GM10248 (cell line): ENCODE measurements around the gene PRUNE1.

Experiments
- CTCF ChIA-PET: fragments of 300-600 bp; sonication (Branson Sonifier 250); formaldehyde crosslinking; extraction: SDS; loops from one replicate; lab custom pipeline; 2021; ENCODE audit warnings: antibody characterized with exemption; lab: Yijun Ruan, JAX
- POLR2A ChIA-PET: fragments of 350-650 bp; sonication (Branson Sonifier 250); formaldehyde crosslinking; extraction: SDS; loops from one replicate; lab custom pipeline; 2020; ENCODE audit warnings: antibody characterized with exemption; lab: Yijun Ruan, JAX
- DNase-seq: peaks from one replicate; pipeline ENCODE4 v3.0.0; 2012; ENCODE audit errors: extremely low spot score
- TF ChIP-seq, protein P1 (sequence below): IDR thresholded peaks from 2 replicates; pipeline ENCODE4 v1.5.1; 2012; ENCODE audit warnings: mild to moderate bottlenecking, low read depth; ENCODE audit errors: extremely low read depth, missing control alignments, control extremely low read depth

The PRUNE1 gene

DNA sequence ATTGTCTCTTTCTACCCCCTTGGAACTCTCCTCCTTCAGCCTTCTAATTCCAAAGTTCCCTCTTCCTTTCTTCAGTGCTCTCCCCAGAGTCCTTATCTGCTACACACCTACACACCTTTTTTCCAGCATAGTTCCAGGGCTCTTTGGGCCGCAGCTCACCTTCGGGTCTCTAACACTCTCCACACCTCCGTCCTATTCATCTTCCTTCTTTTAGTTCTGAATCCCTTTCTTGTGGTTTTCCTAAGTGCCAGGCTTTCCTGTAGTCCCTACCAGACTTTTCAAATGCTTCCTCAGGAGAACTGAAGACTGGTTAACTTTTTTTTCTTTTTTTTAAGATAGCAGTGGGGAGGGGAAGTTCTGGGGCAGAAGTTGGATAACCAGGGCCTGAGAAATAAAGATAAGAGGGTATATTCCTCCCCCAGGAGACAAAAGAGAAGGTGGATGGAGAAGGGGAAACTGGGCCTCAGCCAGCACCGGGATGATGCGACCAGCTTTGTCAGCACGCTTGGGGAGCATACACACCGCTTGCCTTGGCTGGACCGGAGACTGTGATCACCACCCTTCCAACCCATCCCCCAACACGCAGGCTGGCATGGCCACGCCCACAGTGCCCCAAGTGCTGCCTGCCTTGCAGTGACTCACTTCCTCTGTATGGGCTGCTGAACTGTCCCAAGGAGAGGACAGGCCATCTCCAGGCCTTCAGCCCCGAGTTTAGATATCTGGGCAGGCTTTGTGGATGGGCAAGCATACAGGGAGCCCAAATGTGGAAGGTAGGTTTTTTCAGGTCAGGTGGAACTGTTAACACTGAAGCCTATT is 31.2 kb upstream of the PRUNE1 start:
- TF ChIP-seq, protein P1, sequence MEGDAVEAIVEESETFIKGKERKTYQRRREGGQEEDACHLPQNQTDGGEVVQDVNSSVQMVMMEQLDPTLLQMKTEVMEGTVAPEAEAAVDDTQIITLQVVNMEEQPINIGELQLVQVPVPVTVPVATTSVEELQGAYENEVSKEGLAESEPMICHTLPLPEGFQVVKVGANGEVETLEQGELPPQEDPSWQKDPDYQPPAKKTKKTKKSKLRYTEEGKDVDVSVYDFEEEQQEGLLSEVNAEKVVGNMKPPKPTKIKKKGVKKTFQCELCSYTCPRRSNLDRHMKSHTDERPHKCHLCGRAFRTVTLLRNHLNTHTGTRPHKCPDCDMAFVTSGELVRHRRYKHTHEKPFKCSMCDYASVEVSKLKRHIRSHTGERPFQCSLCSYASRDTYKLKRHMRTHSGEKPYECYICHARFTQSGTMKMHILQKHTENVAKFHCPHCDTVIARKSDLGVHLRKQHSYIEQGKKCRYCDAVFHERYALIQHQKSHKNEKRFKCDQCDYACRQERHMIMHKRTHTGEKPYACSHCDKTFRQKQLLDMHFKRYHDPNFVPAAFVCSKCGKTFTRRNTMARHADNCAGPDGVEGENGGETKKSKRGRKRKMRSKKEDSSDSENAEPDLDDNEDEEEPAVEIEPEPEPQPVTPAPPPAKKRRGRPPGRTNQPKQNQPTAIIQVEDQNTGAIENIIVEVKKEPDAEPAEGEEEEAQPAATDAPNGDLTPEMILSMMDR, result no peak
- no peak for DNase-seq
- CTCF ChIA-PET, result interaction anchor here (0.9 to 6.6 kb wide), 12 partner anchors 7 to 414 kb away, joined by 3 to 41 read pairs (median 5); partner anchors contain the start of genes MINDY1 and SETDB1
- POLR2A ChIA-PET, result no interaction called here

DNA sequence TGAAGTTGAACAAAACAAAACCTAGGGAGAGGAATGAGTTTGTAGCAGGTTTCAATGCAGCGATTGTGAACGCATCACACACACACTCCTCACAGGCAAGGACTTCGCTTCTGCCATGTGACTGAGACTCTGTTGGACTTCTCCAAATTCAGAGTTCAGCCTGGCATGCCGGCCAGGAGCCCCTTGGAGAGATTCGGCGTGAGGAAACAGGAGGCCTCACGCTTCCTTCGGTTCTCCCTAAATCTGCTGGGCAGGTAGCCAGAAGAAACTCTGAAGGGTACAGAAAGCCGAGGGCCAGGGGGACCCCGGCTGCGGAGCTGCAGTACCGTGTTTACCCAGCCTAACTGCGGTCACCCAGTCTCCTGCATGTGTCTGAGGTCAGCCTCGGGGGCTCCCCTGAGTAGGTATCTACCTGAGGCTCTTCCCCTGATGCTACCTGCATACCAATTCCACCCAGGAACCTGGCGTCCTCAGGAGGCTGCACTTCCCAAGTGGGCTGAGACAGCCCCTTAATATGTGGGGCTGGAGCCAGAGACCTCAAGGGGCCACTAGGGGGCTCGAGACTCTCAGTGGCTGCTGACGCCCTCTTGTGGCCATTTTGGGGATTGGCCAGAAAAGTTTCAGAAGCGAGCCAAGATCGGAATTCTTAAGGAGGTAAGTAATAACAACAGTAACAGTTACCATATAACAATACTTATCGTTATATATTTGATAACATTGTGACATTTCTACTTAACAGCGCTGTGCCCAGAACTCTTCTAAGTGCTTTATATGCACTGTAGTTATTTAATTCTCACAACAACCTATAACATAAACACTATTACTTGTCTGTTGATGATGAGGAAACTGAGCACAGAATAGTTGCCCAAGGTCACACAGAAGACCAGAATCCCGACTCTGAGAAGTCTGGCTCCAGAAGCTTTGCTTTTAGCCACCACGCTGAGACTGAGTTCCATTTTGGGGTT is 28.9 kb upstream of the PRUNE1 start:
- ChIA-PET CTCF (interaction anchor here (0.8 to 10.9 kb wide), 15 partner anchors 9 to 419 kb away, joined by 3 to 158 read pairs (median 5); partner anchors contain the start of genes GOLPH3L and MINDY1), POLR2A (no interaction called here)
- DNase-seq, result peak; percentile 90
- TF ChIP-seq, protein P1, result peak; percentile 100

DNA sequence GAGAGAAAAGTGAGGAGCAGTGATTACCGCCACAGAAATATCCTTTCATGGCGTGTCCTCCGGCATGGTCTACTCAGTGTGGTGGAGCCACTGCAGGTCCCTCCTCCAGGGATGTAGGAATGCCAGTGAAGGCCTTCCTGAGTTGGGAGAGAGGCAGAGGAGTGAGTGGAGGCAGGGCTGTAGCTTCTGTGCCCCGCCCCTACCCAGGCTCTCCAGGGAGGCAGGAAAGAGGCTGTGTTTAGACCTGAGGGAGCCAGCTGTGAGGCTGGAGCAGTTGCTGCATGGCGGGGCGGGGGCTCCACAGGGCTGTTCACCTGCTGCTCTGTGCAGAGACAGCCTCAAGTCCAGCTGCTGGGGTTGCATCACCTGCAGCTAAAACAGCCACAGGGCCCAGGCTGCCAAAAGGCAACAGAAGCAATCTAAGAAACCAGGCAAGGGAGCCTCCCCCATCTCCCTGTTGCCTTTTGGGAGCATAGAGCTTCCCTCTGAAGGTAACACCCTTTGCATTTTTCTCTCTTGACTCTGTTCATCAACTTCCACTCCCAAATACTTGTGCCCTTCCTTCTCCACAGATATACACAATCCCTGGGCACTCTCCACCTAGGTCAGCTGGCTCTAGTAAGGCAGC is 27.0 kb upstream of the PRUNE1 start:
- TF ChIP-seq, protein P1, result no peak
- no peak for DNase-seq
- POLR2A ChIA-PET, result no interaction called here
- CTCF ChIA-PET, result interaction anchor here (0.7 to 10.9 kb wide), 6 partner anchors 12 to 421 kb away, joined by 3 to 158 read pairs (median 16); partner anchors contain the start of gene MINDY1

DNA sequence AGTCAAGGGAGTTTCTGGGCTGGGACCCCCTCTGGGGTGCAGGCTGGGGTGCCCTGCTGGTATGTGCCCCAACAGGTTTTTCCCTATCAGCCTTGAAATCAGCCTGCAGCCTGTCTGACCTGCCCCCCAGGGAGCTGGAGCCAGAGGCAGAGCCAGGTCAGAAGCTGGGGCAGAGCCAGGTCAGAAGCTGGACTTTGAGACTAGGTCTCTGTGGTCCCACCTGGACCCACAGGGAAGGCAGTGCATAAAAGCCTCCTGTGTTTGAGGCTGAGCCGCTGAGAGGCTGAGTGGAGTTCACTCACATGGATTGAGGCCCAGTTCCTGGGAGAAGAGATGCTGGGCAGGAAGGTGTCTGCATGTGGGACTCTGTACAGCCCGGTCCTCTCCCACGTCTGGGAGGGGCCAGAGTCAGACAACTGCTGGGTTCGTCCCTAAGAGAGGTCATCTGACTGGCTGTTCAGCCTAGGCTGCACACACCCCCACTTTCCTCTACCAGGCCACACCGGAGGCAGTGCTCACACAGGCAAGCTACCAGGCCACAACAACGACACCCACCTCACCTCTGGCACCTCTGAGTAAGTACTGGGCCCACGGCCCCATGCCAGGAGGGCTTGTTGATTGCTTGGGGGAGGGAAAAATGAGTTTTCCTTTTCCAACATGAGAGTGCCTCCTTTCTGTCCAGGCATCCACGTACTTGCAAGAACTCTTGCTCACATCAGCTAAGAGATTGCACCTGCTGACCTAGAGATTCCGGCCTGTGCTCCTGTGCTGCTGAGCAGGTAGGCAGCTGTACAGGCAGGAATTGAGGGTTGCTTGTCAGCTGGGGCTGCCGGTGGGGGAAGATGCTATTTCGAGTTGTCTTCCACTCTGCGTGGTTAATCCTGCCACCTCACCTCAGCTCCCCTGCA is 26.2 kb upstream of the PRUNE1 start, which contains the start of gene ANXA9:
ANXA9 (plus strand) TSS at position 488 of the 908 bp plus-strand sequence. CDS start 814 bp downstream, outside the sequence.
- DNase-seq, result peak; percentile 45
- ChIA-PET POLR2A (interaction anchor here (0.6 kb wide), 1 partner anchor 116 kb away, joined by 3 read pairs; no protein-coding TSS in a partner anchor), CTCF (interaction anchor here (0.7 to 10.9 kb wide), 5 partner anchors 12 to 730 kb away, joined by 3 to 158 read pairs (median 28); partner anchors contain the start of gene MINDY1)
- TF ChIP-seq, protein P1, result no peak

DNA sequence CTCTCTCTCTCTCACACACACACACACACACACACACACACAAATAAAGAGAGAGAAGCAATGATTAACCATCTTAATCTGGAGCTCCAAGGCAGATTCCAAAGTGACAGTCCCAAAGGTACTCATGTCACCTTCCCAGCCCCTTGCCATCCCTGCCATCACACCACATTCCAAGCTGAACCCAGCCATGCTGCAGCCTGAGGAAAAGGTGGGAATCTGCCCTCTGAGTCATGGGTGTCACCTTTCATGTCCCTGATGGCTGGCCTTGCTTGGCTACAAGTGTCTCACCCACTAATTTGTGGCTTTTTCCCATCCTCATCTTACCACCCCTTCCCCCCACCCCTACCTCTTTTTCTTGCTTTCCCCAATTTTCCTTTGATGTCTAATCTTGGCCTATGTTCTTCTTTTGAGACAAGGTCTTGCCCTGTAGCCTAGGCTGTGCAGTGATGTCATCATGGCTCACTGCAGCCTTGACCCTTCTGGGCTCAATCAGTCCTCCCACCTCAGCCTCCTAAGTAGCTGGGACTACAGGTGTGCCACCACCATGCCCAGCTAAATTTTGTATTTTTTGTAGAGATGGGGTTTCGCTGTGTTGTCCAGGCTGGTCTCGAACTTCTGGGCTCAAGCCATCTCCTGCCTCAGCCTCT is 22.9 kb upstream of the PRUNE1 start:
- TF ChIP-seq, protein P1, result no peak
- no peak for DNase-seq
- POLR2A ChIA-PET, result no interaction called here
- CTCF ChIA-PET, result interaction anchor here (0.9 to 10.9 kb wide), 5 partner anchors 9 to 72 kb away, joined by 3 to 158 read pairs (median 5); no protein-coding TSS in a partner anchor
